Activated CD4-positive, CD25-positive, alpha-beta regulatory T cell treated with anti-CD3 and anti-CD28 coated beads, Interleukin-2, amount 50 U/mL, for 72 hours (primary cell): ENCODE measurements around the gene SLC2A11.
"Not testable (repeated sequence)": the region's sequence is repeated elsewhere in the genome, so short reads cannot be mapped to it uniquely, and the experiment has no call there.

Experiments used
- DNase-seq: peaks from one replicate; pipeline ENCODE4 v3.0.0; 2021

SLC2A11 gene

DNA sequence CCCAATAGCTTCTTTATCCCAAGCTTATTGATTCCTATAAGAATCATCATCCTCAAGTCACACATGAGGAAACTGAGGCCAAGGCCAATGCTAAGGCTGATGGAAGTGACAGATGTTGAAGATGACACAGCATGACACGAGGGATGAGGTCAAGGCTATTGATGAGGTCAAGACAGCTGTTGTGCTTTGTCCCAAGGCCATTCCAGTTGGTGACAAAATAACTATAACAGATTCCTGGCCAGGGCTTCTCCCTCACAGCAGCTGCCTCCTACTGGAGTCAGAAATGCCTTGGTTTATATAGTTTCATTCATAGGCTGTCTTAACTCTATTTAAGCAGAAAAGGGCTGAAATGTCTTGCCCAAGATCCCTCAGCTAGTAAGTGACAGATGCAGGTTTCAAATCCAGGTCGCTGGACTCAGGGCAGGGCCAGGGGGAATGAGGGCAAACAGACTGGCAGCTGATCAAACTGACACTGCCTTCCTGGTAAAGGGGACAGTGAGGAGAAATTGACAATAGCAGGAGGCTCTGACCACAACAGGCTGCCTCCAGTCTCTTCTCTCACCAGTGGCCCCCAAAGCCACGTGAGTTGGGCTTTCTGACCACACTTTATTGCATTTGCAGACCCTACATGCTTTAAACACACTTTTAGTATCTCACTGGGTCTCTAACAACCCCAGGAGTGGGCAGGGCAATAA is 53.0 kb downstream of the SLC2A11 start:
- no peak for DNase-seq

DNA sequence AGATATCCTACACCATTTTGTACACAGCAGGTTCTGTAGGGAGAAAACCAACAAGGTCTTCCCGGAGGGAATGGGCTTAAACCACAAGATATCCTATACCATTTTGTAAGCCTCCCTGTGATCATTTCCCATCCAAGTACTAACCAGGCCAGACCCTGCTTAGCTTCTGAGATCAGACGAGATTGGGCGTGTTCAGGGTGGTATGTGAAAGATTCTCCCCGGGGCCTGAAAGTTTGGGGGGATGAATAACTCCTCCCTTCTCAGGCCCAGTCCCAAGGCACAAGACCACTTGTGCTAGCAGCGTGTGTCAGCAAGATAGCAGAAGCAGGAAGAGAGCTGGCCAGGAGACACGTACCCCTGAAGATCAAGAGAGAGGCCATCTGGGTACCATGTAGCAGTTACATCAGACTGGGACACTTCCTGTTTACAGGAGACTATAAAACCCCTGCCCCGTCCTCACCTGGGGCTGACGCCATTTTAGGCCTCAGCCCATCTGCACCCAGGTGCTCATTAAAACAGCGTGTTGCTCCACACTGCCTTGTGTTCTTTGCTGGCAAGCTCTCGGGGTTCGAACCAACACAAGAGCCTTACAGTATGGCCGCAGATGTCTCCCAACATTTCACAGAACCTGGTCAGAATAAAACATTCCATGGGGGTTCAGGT is 53.8 kb downstream of the SLC2A11 start:
- no peak for DNase-seq

DNA sequence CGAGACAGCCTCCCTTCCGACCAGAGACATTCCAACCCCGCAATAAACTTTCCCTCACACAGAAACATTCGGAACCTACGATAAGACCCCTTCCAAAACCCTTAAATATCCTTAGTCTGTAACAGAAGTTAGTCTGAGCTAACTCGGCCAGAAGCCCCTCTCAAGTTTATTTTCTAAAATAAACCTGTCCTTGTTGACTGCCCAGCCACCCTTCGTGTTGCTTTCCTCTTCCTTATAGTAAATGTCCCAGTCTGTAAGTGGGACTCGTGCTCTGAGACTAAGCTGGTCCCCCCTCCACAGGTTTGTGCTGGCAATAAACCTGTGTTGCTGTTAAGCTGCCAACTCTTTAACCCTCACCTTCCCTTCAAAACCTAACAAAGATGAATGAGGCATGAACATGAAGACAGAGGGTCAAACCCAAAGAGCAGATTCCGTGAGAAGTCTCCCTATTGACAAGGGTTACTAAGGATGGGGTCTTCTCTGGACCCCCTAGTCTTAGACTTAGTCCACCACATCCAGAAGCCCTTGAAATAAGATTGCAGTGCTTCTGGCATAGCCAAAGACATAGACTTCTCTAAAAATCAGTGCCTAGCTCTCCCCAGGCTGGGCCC is 54.7 kb downstream of the SLC2A11 start:
- no peak for DNase-seq

DNA sequence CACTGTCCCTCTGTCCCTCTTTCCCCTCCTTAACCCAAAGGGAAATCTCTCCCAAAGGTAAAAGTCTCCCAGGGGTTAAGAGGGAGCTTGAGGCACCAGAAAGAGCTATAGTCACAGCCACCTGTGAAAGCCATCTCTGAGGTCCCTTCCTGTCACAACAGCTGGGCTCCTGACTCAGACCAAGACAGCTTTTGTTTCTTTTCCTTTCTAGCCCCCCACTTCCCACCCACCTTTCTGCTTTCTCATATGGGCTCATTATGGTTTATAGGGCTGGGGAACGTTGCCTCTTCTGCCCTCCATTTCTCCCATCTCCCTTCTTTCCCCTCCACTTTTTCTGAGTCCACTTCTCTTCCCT is 55.6 kb downstream of the SLC2A11 start:
- no peak for DNase-seq

DNA sequence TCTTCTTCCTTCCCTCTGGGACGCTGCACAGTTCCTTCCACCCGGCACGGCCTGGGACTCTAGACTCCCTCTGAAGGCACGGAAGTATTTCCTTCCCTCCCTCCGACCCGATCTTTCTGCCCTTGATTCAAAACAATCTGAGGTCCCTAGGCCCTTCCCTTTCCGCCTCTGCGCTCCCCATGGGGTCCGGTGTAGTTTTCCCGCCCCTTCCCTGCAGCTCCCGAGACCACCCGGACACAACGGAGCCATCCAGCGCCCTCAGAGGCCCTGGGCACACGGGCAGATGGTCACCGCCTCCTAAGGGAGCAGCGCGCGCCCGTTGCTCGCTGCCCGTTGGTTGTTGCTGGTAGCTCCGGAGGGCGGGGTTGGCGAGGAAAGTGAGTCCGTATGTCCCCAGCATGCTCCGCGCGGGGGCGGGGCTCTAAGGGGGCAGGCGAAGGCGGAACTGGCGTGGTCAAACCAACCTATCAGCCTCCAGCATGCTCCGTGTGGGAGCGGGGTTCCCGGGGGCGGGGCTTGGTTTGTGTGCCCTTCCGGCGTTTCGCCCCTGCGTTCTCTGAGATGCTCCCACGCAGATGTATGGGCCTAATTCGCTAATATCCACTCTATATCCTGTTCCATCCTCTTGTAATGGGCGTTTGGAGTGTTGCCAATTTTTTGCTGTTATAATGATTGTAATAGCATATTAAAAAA is 56.1 kb downstream of the SLC2A11 start:
- peak; percentile 99 for DNase-seq

DNA sequence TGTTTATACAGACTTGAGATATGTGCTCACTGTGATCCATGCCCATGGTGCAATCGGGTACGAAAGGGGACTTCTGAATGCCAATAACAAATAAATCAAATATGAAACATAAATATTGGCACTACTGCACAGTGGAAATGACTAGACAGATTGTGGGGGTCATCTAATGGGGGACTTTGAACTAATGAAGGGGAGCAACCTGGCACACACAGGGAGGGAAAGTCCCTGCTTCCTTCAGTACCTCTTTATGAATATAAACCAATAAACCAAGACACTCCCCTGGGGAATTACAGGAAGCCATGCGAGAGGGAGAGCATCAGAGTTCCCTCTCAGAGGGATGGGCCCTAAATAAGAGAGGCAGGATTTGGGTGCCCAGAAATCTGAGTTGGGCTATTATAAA is 57.6 kb downstream of the SLC2A11 start:
- DNase-seq = no peak

DNA sequence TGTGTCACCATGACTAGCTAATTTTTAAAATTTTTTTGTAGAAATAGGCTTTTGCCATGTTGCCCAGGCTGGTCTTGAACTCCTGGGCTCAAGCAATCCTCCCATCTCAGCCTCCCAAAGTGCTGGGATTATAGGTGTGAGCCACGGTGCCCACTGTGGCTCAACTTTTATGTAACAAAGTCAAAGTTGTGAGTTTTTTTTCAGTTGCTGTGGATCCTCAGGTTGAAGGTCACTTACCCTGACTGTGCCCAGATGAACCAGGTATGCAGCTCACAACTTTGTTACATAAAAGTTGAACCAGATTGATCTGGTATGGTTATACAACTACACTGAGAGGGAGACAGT is 62.6 kb downstream of the SLC2A11 start:
- DNase-seq = not testable (repeated sequence)

DNA sequence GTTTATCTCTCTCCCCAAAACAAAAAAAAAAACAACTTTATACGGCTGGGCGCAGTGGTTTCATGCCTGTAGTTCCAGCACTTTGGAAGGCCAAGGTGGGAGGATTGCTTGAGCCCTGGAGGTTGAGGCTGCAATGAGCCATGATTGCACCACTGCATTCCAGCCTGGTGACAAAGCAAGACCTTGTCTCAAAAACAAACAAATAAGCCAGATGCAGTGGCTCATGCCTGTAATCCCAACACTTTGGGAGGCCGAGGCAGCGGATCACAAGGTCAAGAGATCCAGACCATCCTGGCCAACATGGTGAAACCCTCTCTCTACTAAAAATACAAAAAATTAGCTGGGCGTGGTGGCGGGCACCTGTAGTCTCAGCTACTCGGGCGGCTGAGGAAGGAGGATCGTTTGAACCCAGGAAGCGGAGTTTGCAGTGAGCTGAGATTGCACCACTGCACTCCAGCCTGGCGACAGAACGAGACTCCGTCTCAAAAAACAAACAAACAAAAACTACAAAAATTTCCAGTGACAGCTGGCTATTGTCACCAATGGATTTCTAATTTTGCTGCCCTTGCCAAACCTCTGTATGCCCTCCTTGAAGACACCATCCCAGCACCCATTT is 64.0 kb downstream of the SLC2A11 start:
- DNase-seq = not testable (repeated sequence)

DNA sequence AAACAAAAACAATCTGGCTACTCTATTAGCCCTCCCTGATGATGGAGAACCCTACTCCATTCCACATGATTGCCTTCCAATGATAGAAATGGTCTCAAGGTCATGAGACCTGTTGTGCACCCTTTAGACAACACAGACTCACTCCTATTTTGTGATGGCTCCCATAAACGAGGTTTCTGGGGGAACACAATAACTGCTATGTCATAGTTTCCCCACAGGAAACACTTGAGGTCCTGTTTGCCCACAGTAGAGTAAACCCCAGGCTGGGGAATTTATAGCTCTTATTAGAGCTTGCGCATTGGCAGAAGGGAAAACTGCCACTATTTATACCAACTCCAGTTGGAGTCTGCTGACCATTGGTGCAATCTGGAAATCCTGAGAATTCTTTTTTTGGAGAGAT is 65.2 kb downstream of the SLC2A11 start:
- no peak for DNase-seq

DNA sequence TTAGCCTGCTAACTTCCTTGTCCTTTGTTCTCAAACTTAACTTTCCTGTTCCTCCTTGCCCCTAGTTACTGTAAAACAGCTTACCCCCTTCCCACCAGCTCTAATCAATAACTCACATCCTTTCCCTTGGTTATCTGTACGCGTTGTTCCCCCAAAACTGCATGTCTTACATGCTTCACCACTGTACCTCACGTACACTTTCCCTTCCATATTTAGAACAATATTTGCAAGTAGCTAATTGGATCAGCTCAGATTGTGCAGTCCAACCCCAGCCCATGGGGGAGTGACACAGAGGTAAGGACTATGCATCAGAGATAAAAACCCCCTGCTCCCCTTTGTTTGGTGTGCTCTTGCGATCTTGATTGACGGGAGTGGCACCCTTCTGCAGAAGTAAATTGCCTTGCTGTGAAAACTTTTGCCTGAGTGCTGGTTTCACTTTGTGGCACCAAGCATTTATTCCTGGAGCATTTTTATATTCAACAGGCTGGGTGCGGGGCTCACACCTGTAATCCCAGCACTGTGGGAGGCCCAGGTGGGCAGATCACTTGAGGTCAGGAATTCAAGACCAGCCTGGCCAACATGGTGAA is 67.4 kb downstream of the SLC2A11 start:
- DNase-seq = no peak

DNA sequence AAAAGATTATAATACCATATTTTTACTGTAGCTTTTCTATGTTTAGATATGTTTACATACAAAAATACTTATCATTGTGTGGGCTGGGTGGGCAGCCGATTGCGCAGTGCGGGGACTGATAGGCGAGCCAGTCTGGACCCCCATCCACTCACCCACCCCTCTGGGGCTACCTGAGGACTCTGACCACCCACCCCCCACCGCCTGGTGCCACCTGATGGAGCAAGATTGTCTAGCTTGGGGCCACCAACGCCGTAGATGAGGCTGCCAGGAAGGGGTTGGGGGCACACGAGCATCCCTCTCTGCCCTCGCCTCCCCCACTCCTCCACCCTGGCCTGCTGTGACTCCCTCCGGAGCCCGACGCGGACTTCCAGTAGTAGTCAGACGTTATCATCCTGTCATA is 68.9 kb downstream of the SLC2A11 start:
- DNase-seq = no peak
